Spleen (tissue), 7 donors: ENCODE data around the gene FGFR2.

Experiments used
- CTCF ChIP-seq, 11 experiments: fragments of 200-600 bp in 7 of 11; fragments of 450-650 bp in 4 of 11; sonication (generic) in 4 of 11; IDR thresholded peaks in 8 of 11; conservative IDR thresholded peaks in 3 of 11; 1 replicate in 7 of 11; 2 replicates in 4 of 11; pipeline versions ENCODE4 v1.4.0 to v1.8.0; 2016 to 2021; ENCODE audit warnings: antibody characterized with exemption in 11 of 11, inconsistent platforms in 4 of 11, mild to moderate bottlenecking in 1 of 11
- POLR2A ChIP-seq, 3 donors: fragments of 450-650 bp; IDR thresholded peaks; one replicate each; pipeline ENCODE4 v1.5.1; 2017; ENCODE audit warnings: antibody characterized with exemption in 3 of 3, mild to moderate bottlenecking in 1 of 3
- POLR2AphosphoS5 ChIP-seq, 3 donors: sonication (generic); formaldehyde crosslinking; IDR thresholded peaks; one replicate each; pipeline ENCODE4 v1.5.1; 2017; ENCODE audit warnings: antibody characterized with exemption in 3 of 3
- donor health status: DM: no; HTN: no; CAD: no; lungs with moderate emphysema.
- donor health status: DM: no; HTN: no; CAD: no.
- donor health status: DM: no; HTN: no; CAD: no.

- no peak for TF ChIP-seq POLR2A (IDR thresholded peaks at IDR 0.05)
- no peak for TF ChIP-seq CTCF (IDR thresholded peaks at IDR 0.05 in 8 of 11, conservative IDR thresholded peaks at IDR 0.05 in 3 of 11)
- no peak for TF ChIP-seq POLR2AphosphoS5 (IDR thresholded peaks at IDR 0.05)
These were observed 2.9 kb downstream of the FGFR2 start for GRCh38 chr10:121595351-121595805.
